CMK (cell line): ENCODE measurements around the gene PPP1R16B.
"Not testable (repeated sequence)": the region's sequence is repeated elsewhere in the genome, so short reads cannot be mapped to it uniquely, and the experiment has no call there.

ENCODE experiments used
- DNase-seq: peaks from one replicate; pipeline ENCODE4 v3.0.0-alpha.2; 2010; ENCODE audit warnings: low read depth

PPP1R16B gene

DNA sequence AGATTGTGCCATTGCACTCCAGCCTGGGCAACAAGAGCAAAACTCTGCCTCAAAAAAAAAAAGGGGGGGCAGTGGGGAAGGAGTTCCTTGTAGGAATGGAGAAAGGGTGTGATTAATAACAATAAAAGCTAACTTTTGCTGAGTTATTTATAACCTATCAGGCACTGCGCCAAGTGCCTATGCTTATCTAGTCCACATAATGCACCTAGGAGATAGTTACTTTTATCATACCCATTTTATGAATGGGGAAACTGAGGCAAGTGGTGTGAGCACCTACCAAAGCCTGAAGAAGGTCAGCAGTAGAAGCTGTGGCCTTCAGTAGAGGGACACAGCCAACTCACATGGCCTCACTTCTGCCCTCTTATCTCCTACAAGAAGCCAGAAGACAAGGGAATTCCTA, 13.6 kb upstream of the PPP1R16B start:
- no peak for DNase-seq

DNA sequence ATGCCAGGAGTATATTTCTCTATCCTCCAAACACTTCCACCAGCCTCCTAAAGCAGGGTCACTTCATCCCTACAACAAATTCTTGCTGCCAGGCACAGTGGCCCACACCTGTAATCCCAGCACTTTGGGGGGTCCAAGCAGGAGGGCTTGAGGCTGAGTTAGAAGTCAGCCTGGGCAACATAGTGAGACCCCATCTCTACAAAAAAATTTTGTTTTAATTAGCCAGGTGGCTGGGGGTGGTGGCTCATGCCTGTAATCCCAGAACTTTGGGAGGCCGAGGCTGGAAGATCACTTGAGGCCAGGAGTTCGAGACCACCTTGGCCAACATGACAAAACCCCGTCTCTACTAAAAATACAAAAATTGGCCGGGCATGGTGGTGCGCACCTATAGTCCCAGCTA, 11.4 kb upstream of the PPP1R16B start:
- DNase-seq: not testable (repeated sequence)

GRCh38 chr20:38798266-38798665, 7.2 kb upstream of the PPP1R16B start:
- no peak for DNase-seq

GRCh38 chr20:38799203-38799602, 6.3 kb upstream of the PPP1R16B start:
- no peak for DNase-seq

- DNase-seq: no peak
Observed at GRCh38 chr20:38800882-38801281, 4.6 kb upstream of the PPP1R16B start.

GRCh38 chr20:38804221-38804620, 1.3 kb upstream of the PPP1R16B start:
- no peak for DNase-seq

DNA sequence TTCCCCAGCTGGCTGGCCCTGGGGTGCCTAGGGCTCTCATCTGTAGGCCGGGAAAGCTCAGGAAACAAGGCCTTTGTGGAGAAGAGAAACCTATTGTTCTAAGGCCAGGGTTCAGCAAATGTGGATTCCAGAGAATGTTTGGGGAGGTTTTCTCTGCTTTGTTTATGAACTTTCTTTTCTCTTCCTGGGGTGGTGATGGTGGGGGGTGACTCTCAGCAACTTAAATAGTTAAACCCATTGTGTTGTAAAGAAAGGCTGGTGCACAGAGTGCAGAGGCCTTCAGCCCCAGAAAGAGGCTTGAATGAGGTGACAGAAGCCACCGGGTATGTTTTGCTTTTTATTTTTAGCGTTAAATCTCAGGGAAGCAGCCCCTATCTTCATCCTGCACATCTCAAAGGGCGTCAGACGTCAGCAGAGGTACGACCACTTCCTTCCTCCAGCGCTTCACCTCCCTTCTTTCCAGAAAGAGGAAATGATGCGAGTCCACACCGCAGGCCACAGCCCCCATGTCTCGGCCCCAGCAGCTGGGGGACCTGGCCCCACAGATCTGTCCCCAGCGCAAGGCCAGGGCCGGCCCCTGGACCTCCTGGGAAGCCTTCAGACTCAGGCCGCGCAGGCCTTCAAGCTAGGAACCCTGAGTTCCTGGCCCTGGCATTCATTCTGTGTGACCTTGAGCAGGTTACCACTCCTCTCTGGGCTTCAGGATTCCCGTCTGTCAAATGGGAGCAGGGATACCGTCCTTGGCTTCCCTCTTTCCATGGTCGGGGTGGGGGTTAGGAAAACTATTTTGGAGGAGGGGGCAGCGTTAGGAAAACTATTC, 605 bp upstream of the PPP1R16B start:
- DNase-seq: peak; percentile 66

- no peak for DNase-seq
Observed at GRCh38 chr20:38805958-38806854, 709 bp downstream of the PPP1R16B start.

GRCh38 chr20:38806855-38807655, 1.6 kb downstream of the PPP1R16B start:
- DNase-seq: no peak

- no peak for DNase-seq
Observed at GRCh38 chr20:38809942-38810341, 4.4 kb downstream of the PPP1R16B start.

DNA sequence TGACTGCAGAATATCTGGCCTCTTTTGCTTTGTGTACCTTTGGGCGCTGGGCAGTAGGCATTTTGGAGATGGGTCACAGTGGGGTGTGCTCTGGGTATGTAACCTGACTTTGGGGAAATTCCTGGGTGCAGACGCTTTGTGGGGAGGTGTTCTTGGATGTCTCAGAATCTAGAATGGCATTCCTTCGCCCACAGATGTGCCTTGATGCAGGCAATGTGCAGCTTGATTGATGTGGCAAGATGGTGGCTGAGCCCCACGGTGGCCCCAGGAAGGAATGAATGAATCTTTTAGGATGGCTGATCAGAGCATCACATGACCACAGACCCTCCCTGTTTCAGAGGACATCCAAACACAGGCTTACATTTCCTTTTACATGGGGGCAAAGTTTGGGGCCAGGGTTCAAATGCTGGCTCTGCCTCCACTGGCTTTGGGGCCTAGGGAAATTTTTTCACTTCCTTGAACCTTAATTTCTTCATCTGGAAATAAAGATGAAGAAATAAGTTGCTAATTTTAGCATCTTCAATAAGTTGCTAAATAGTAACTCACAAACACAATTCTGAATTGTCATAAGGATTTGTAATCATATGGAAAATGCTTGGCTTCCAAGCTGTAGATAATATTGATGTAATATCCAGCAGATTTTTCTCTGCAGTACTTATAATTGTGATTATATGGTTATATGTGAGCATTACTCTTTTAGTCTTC, 5.6 kb downstream of the PPP1R16B start:
- no peak for DNase-seq

- no peak for DNase-seq
Observed at GRCh38 chr20:38811769-38812168, 6.3 kb downstream of the PPP1R16B start.

DNA sequence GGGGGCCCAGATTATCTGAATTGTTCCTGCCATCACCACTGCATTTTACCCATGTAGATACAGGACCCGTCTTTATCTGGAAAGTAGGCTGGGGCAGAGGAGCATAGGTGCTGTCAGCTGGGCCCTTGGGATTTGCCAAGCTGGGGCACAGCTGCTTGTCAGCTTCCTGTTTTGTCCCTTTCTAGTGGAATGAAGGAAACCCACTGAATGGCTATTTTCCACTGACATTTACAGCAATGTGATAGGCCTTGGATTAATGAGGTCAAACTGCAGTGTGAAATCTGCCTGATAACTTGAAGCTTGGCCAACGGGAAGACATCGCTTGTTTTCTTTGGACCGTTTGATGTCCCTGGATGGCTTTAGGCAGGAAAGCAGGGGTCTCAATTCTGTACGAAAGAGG, 6.7 kb downstream of the PPP1R16B start:
- DNase-seq: no peak

GRCh38 chr20:38812709-38813573, 7.4 kb downstream of the PPP1R16B start:
- no peak for DNase-seq

DNA sequence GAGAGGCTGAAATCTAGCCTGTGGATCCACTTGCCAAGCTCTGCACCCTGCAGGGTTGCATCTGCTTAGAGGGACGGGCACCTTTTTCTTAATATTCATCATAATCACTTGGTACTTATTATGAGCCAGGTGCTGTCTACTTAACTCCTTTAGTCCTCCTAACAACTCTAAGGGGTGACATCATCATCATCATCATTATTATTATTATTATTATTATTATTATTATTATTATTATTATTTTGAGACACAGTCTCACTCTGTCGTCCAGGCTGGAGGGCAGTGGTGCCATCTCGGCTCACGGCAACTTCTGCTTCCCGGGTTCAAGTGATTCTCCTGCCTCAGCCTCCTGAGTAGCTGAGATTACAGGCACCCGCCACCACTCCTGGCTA, 8.1 kb downstream of the PPP1R16B start:
- DNase-seq: not testable (repeated sequence)

DNA sequence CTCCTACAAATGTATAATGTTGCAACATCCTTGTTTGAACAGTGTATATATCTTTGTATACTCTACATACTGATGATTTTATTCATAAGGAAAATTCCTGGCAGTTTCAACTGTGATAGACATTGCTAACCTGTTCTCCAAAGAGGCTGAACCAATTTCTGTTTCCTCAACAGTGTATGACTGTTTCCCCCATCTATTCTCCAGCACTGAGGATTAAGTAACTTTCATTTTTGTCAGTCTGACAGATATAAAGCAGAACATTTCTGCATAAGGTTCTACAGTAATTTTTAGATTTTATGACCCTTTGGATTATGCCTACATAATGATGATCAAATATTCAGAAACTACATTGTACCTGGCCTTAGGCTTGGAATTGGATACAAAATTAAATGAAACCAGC, 9.9 kb downstream of the PPP1R16B start:
- no peak for DNase-seq

DNA sequence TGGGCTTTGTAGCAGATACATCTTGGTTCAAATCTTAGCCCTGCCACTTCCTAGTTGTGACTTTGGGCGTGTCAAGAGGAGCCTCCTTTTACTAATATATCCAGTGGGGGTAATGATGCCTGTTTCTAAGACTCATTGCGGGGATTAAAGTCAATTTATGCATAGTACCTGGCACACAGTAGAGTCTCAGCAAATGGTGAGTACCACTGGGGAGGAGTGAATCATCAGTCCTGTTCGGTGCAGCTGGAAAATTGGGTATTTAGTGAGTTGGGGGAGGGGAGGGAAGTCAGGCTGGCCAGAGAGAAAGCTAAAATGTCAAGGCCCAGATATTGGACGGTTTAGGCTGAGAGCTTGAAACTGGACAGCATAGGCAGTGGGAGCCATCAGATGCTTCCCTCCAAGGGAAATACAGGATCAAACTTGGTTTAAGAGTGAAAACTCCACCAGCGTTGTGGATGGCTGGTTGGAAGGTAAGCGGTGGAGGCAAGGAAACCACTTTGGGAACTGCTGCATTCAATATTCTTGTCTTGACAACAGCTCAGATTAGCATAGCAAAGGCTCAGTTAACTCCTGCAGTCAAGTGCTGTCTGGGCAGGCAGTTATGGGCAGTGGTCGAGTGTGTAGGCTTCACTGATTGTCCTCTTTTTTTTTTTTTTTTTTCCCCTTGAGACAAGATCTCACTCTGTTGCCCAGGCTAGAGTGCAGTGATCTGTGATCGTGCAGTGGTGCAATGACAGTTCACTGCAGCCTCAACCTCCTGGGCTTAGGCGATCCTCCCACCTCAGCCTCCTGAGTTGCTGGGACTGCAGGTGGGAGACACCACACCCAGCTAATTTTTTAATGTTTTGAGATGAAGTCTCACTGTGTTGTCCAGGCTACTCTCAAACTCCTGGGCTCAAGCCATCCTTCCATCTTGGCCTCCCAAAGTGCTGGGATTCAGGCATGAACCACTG, 12.9 kb downstream of the PPP1R16B start:
- DNase-seq: no peak

DNA sequence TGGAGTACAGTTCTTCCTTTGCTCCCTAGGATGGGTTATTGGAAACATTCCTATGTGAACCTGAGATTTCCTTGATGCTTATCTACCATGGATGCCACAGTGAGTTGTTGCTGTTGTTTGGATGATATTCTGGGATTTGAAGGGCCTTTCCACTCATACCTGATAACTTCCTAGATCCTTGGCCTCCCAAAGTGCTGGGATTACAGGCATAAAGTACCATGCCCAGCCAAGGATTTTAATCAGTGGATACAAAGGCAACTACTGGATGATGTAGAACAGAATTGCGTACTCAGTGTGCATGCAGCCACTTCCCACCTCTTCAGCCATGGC, 20.0 kb downstream of the PPP1R16B start:
- DNase-seq: no peak

GRCh38 chr20:38825901-38826625, 20.6 kb downstream of the PPP1R16B start:
- no peak for DNase-seq
